GM12891 (cell line): ENCODE data around the gene PRKAR1B.

ENCODE experiments used
- PAX5 ChIP-seq: IDR thresholded peaks from 2 replicates; pipeline ENCODE4 v1.6.1; 2011; ENCODE audit warnings: low read length, moderate library complexity, mild to moderate bottlenecking; ENCODE audit not compliant: insufficient read depth, severe bottlenecking
- POLR2A ChIP-seq: IDR thresholded peaks from 2 replicates; pipeline ENCODE4 v1.6.1; 2011; ENCODE audit warnings: low read depth, low read length, control low read depth
- POLR2AphosphoS5 ChIP-seq: IDR thresholded peaks from 2 replicates; pipeline ENCODE4 v1.6.1; 2011; ENCODE audit warnings: low read depth, low read length, control low read depth
- POU2F2 ChIP-seq: IDR thresholded peaks from 2 replicates; pipeline ENCODE4 v1.6.1; 2011; ENCODE audit warnings: low read depth, mild to moderate bottlenecking, control low read depth, low read length, moderate library complexity
- TAF1 ChIP-seq: IDR thresholded peaks from 2 replicates; pipeline ENCODE4 v1.6.1; 2011; ENCODE audit warnings: low read depth, low read length, control low read depth

DNA sequence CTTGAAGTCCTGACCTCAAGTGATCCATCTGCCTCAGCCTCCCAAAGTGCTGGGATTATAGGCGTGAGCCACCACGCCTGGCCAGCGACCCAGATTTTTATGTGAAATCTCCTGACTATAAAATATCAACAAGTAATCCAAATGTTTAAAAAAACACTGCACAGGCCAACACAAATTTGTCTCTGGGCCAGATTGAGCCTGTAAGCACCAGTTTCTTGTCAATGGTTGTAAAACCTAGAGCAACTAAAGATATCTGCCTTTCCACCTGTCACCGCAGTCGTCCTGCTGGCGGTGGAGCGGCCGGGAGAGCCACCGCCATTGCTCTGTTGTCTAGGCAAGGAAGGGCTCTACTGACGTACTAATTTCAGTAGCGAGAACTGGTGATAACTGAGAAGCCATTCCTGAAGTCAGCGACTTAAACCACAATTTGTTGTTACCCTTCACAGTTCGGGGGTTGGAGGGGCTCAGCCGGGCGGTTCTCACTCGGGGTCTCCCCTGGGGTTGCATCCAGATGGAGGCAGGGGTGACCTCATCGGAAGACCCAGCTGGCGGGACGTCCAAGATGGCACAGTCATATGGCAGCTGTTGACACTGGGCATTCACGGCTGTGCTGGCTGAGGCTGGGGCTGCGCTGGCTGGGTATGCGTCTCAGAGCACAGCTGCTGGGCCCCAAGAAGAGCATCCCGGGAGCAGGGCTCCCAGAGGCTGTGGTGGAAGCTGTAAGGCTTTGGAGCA lies 152.3 kb downstream of the PRKAR1B start:
- no peak for TF ChIP-seq POLR2A
- TF ChIP-seq POLR2AphosphoS5 = no peak
- TF ChIP-seq PAX5 = no peak
- TF ChIP-seq TAF1 = no peak
- TF ChIP-seq POU2F2 = no peak
